ENCODE results near the gene ZFPL1.

Gene ZFPL1

GRCh38 chr11:65078786-65079342 is 5.2 kb upstream of the ZFPL1 start:
- no peak for TF ChIP-seq CTCF (IDR thresholded peaks at IDR 0.05; ENCODE audit: insufficient read depth, low read depth, low read length, missing control alignments)
- no peak overlapping the region for H3K4me3 ChIP-seq (ENCODE audit: low read length)
- no peak for DNase-seq (ENCODE audit: low read depth)

GRCh38 chr11:65083134-65083833 is 738 bp upstream of the ZFPL1 start:
- H3K4me3 ChIP-seq (ENCODE audit: low read length), result peak overlapping the region; percentile 98
- TF ChIP-seq CTCF (IDR thresholded peaks at IDR 0.05; ENCODE audit: insufficient read depth, low read depth, low read length, missing control alignments), result no peak
- DNase-seq (ENCODE audit: low read depth), result no peak

- peak overlapping the region; percentile 98 for H3K4me3 ChIP-seq (ENCODE audit: low read length)
- no peak for TF ChIP-seq CTCF (IDR thresholded peaks at IDR 0.05; ENCODE audit: insufficient read depth, low read depth, low read length, missing control alignments)
- DNase-seq (ENCODE audit: low read depth), result no peak
Measured at GRCh38 chr11:65084598-65085375, 765 bp downstream of the ZFPL1 start.

GRCh38 chr11:65085446-65085845 is 1.4 kb downstream of the ZFPL1 start:
- no peak overlapping the region for H3K4me3 ChIP-seq (ENCODE audit: low read length)
- no peak for DNase-seq (ENCODE audit: low read depth)
- no peak for TF ChIP-seq CTCF (IDR thresholded peaks at IDR 0.05; ENCODE audit: insufficient read depth, low read depth, low read length, missing control alignments)

GRCh38 chr11:65086809-65087208 is 2.8 kb downstream of the ZFPL1 start:
- no peak for DNase-seq (ENCODE audit: low read depth)
- no peak overlapping the region for H3K4me3 ChIP-seq (ENCODE audit: low read length)
- no peak for TF ChIP-seq CTCF (IDR thresholded peaks at IDR 0.05; ENCODE audit: insufficient read depth, low read depth, low read length, missing control alignments)

GRCh38 chr11:65087216-65087615 is 3.2 kb downstream of the ZFPL1 start:
- no peak for TF ChIP-seq CTCF (IDR thresholded peaks at IDR 0.05; ENCODE audit: insufficient read depth, low read depth, low read length, missing control alignments)
- DNase-seq (ENCODE audit: low read depth), result no peak
- no peak overlapping the region for H3K4me3 ChIP-seq (ENCODE audit: low read length)
